Measurements from ENCODE around the gene SLC6A2. TPM values are rescaled to one million over a fixed set of nuclear protein-coding genes. Genes with fewer than 3 reads are reported as not detected.
"Not testable (repeated sequence)": the region's sequence is repeated elsewhere in the genome, so short reads cannot be mapped to it uniquely, and the experiment has no call there.

SLC6A2 gene
- total and polyA plus RNA-seq, 9 of the 15 experiments (the other 6 are each of a cell fraction or from before 2014, with no cell fraction given), result not detected

- H3K9ac ChIP-seq (ENCODE audit: insufficient read depth in 1 of 2, low read depth in 2 of 2, low read length in 2 of 2); H3K4me1 ChIP-seq (replicated peaks in 1 of 2; ENCODE audit: control insufficient read depth in 2 of 2, insufficient read depth in 2 of 2, low read length in 2 of 2); H3K79me2 ChIP-seq (ENCODE audit: control insufficient read depth, insufficient read depth, low read length); BruUV-seq (replicated peaks); H4K20me1 ChIP-seq (replicated peaks; ENCODE audit: control insufficient read depth, insufficient read depth, low read length); H3K27me3 ChIP-seq (ENCODE audit: control insufficient read depth in 2 of 2, insufficient read depth in 2 of 2, low read length in 2 of 2); in situ Hi-C loops (cut with MboI); H3K36me3 ChIP-seq (ENCODE audit: control insufficient read depth, insufficient read depth, low read length); H3K4me3 ChIP-seq; ATAC-seq; CTCF ChIA-PET (ENCODE audit: low intra/inter-chr PET ratio); H3K9me1 ChIP-seq (ENCODE audit: control insufficient read depth, insufficient read depth, low read length); intact Hi-C loops (cut with micrococcal nuclease); TF ChIP-seq JUND (IDR thresholded peaks at IDR 0.05; ENCODE audit: borderline replicate concordance, low read depth, low read length): not testable (repeated sequence)
- Histone ChIP-seq H3K27ac (ENCODE audit: extremely low read depth, low read depth, low read length) (peak overlapping the region; percentile 90), H3K4me2 (ENCODE audit: insufficient read depth, low read length) (peak overlapping the region; percentile 25; the same call in 1 of the 2 replicates), H2AFZ (ENCODE audit: low read depth, low read length) (peak overlapping the region; percentile 66), H3K9me3 (replicated peaks; ENCODE audit: control insufficient read depth, insufficient read depth, low read depth, low read length) (peaks cover 13% of the 10 kb centered on the region)
- DNase-seq (ENCODE audit: extremely low read depth in 1 of 4, low spot score in 3 of 4), result peak in 1 of 4 experiments; percentile 15
- WGBS (ENCODE audit: insufficient coverage, low coverage, missing lambda C conversion rate), result 8% methylated on average over 4 of the region's 4 CpGs
- POLR2A ChIA-PET, result interaction anchor here (0.7 to 0.9 kb wide), 2 partner anchors 11 to 26 kb away, joined by 3 to 4 read pairs; no protein-coding TSS in a partner anchor
- FAIRE-seq, result peak; percentile 84
- TF ChIP-seq TRIM24 (IDR thresholded peaks at IDR 0.05) (peak; percentile 79 to 82; a peak in 2 of 4 replicates), BACH1 (tag; IDR thresholded peaks at IDR 0.05) (peak; percentile 70), CREB3L1 (IDR thresholded peaks at IDR 0.05; ENCODE audit: borderline replicate concordance, low read depth) (peak; percentile 97), ETV1 (tag; conservative IDR thresholded peaks at IDR 0.05; ENCODE audit: low read depth) (peak; percentile 49; the same call in 1 of the 2 replicates), JUND (tag; IDR thresholded peaks at IDR 0.05; ENCODE audit: borderline replicate concordance, low read depth, low read length) (peak; percentile 50; the same call in 1 of the 3 replicates), ZNF318 (IDR thresholded peaks at IDR 0.05; ENCODE audit: borderline replicate concordance in 1 of 2, low read depth in 1 of 2) (peak in 1 of 2 experiments; percentile 26; a peak in 1 of 4 replicates), MAFF (IDR thresholded peaks at IDR 0.05; ENCODE audit: low read length) (0 out of 2 replicates have a peak, but pooled peaks have one; percentile 1), SMAD4 (CRISPR knock-in tag; conservative IDR thresholded peaks at IDR 0.05) (0 out of 2 replicates have a peak, but pooled peaks have one; percentile 23), ELF1 (tag; IDR thresholded peaks at IDR 0.05) (peak; percentile 90), ZNF316 (IDR thresholded peaks at IDR 0.05) (peak; percentile 22; the same call in 1 of the 2 replicates), MAFG (tag; conservative IDR thresholded peaks at IDR 0.05) (0 out of 2 replicates have a peak, but pooled peaks have one; percentile 34), NFE2 (IDR thresholded peaks at IDR 0.05; ENCODE audit: low read depth) (peak; percentile 30; the same call in 1 of the 2 replicates)
Observed at GRCh38 chr16:55753145-55753631, 97.4 kb downstream of the SLC6A2 start.

Measured in K562 (cell line).